GM19455 (cell line): ENCODE data around the gene CLEC2D.
"Not testable (repeated sequence)": the region's sequence is repeated elsewhere in the genome, so short reads cannot be mapped to it uniquely, and the experiment has no call there.

Experiments used
- ATAC-seq: cut with Tn5 transposase; IDR thresholded peaks from one replicate; pipeline ENCODE4 v1.9.1; 2021; ENCODE audit not compliant: unreplicated experiment

CLEC2D gene

GRCh38 chr12:9725213-9725870 is 55.8 kb downstream of the CLEC2D start:
- no peak for ATAC-seq

DNA sequence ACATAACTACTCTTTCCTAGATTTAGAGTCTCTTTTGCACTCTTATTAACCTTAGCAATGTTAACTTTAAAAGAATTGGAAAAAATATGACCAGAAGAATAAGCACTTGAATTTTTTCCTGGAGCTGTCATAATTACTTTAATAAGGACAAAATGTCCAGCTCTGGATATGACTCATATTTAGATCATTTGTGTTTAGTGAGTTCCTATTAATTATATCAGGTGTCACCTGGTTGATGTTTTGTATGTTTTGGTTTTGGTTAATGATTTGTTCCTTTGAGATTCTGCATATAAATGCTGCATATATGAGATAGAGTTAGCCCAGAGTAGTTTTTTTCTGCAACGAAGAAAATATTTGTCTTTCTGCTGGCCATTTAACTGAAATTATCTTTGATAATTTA is 58.3 kb downstream of the CLEC2D start:
- ATAC-seq, result no peak

GRCh38 chr12:9729082-9729481 is 59.6 kb downstream of the CLEC2D start:
- ATAC-seq, result no peak

GRCh38 chr12:9730011-9730410 is 60.5 kb downstream of the CLEC2D start:
- no peak for ATAC-seq

DNA sequence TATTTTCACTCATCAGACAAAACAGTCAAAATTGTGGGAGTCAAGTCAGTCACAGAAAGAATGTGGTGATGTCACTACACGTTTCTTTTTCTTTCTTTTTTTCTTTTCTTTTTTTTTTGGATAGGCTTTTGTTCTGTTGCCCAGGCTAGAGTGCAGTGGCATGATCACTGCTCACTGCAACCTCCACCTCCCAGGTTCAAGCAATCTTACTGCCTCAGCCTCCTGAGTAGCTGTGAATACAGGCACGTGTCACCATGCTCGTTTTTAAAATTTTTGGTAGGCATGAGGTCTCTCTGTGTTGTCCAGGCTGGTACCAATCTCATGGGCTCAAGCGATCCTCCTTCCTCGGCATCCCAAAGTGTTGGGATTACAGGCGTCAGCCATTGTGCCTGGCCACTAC is 61.1 kb downstream of the CLEC2D start:
- no peak for ATAC-seq

- no peak for ATAC-seq
Observed at GRCh38 chr12:9731393-9731792, 61.9 kb downstream of the CLEC2D start.

DNA sequence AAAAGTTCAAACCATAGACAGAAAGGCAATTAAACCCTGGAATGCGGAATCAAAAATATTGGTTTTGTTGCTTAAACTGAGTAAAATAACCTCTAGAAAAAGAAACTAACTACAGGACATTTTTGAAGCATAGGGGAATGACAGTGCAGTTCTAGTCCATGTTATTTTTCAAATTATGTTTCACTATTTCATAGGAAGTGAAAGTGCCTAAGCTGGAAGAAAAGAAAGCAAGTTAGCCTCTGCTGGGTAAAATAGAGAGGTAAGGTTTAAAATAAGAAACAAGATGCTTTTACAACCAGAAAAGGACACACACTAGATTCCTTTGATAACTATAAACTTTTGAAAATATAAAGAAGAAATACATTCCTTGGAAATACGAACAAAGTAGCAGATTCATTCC is 62.3 kb downstream of the CLEC2D start:
- ATAC-seq, result peak; percentile 40

- no peak for ATAC-seq
Observed at GRCh38 chr12:9732921-9733461, 63.5 kb downstream of the CLEC2D start, which contains the start of gene CLECL1. Gene CLECL1, minus strand, starts transcription at chr12:9733097.

DNA sequence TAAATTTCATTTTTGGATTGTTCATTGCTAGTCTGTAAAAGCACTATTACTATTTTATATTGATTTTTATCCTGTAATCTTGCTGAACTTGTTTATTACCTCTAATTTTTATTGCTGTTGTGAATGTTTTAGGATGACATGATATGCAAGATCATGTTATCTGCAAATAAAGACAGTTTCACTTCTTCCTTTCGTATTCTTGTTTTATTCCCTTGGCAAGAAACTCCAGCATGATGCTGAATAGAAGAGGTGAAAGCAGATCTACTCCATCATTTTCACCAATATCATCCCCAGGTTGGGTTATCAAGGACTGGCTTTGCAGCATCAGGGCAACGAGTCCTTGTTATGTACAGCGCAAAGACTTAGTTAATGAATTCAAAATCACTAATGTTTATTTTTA is 66.1 kb downstream of the CLEC2D start:
- ATAC-seq, result no peak

GRCh38 chr12:9736936-9737705 is 67.6 kb downstream of the CLEC2D start:
- no peak for ATAC-seq

DNA sequence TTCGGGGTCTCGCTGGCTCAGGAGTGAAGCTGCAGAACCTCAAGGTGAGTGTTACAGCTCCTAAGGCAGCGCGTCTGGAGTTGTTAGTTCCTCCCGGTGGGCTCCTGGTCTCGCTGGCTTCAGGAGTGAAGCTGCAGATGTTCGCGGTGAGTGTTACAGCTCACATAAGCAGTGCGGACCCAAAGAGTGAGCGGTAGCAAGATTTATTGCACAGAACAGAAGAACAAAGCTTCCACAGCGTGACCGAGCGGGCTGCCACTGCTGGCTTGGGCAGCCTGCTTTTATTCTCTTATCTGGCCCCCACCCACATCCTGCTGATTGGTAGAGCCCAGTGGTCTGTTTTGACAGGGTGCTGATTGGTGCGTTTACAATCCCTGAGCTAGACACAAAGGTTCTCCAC is 69.4 kb downstream of the CLEC2D start:
- not testable (repeated sequence) for ATAC-seq

DNA sequence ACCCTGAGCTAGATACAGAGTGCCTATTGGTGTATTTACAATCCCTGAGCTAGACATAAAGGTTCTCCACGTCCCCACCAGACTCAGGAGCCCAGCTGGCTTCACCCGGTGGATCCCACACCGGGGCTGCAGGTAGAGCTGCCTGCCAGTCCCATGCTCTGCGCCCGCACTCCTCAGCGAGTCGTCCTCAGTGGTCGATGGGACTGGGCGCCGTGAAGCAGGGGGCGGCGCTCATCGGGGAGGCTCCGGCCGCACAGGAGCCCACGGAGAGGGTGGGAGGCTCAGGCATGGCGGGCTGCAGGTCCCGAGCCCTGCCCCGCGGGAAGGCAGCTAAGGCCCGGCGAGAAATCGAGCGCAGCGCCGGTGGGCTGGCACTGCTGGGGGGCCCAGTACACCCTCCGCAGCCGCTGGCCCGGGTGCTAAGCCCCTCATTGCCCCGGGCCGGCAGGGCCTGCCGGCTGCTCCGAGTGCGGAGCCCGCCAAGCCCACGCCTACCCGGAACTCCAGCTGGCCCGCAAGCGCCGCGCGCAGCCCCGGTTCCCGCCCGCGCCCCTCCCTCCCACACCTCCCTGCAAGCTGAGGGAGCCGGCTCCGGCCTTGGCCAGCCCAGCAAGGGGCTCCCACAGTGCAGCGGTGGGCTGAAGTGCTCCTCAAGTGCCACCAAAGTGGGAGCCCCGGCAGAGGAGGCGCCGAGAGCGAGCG is 70.0 kb downstream of the CLEC2D start:
- ATAC-seq, result not testable (repeated sequence)

DNA sequence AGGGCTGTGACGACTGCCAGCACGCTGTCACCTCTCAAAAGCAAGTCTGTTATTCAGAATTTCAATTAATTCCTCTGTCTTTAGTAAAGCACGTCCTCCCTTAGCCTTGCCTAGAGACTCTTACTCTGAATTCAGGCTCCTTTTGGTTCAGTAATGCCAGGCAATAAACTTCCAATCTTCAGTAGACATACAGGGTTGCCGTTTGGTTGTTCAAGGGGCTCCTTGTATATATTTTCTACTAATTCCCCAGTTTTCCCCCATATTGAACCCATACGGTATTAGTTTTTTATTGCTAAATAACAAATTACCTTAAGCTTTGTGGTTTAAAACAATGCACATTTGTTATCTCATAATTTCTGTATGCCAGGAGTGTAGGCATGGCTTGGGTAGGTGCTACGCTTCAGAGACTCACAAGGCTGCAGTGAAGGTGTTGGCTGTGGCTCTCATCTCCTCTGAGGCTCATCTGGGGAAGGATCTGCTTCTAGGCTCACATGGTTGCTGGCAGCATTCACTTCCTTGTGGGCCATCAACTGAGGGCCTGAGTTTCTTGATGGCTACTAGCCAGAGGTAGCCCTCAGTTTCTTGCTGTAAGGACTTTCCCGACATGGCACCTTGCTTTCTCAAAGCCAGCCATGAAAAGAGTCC is 70.7 kb downstream of the CLEC2D start:
- ATAC-seq, result no peak

GRCh38 chr12:9741726-9742125 is 72.2 kb downstream of the CLEC2D start:
- ATAC-seq, result peak; percentile 83

DNA sequence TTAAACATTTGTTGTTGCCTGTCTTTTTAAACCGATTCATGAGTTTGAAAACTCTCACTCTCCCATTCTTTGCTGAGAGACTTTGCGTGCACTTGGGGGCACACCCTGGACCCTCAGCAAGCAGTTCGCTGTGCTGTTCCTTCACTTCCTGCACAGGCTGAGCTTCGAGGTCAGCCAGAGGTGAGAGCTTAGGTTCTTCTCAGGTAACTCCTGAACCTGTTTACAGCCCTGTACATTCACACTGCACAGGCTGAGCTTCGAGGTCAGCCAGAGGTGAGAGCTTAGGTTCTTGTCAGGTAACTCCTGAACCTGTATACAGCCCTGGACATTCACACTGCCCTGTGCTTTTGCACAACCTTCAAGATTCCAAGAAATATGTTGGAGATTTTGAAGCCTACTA is 73.1 kb downstream of the CLEC2D start:
- no peak for ATAC-seq

- no peak for ATAC-seq
Observed at GRCh38 chr12:9745199-9745598, 75.7 kb downstream of the CLEC2D start.
